ENCODE data around the gene PDLIM7.
"Not testable (repeated sequence)": the region's sequence is repeated elsewhere in the genome, so short reads cannot be mapped to it uniquely, and the experiment has no call there.

Gene PDLIM7

DNA sequence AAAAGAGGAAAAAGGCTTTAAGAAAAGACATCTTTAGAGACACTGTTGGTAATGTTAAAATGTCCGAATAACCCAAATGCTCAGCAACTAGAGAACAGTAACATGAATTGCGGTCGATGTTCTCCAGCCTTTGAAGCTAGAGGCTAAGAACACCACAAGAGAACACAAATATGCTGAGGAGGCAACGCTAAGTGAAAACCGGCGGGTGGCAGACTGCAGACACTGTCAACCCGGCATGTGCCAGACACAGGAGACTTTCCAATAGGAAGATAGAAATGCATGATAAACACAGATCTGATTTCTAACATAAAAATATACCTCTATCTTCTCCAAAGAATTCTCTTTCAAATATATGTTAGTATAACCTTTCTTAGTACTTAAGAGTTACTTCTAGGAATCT is 37.7 kb upstream of the PDLIM7 start:
- H3K4me3 ChIP-seq (ENCODE audit: low read depth, low read length) = no peak overlapping the region
- no peak overlapping the region for H3K27ac ChIP-seq
- TF ChIP-seq, protein P1, sequence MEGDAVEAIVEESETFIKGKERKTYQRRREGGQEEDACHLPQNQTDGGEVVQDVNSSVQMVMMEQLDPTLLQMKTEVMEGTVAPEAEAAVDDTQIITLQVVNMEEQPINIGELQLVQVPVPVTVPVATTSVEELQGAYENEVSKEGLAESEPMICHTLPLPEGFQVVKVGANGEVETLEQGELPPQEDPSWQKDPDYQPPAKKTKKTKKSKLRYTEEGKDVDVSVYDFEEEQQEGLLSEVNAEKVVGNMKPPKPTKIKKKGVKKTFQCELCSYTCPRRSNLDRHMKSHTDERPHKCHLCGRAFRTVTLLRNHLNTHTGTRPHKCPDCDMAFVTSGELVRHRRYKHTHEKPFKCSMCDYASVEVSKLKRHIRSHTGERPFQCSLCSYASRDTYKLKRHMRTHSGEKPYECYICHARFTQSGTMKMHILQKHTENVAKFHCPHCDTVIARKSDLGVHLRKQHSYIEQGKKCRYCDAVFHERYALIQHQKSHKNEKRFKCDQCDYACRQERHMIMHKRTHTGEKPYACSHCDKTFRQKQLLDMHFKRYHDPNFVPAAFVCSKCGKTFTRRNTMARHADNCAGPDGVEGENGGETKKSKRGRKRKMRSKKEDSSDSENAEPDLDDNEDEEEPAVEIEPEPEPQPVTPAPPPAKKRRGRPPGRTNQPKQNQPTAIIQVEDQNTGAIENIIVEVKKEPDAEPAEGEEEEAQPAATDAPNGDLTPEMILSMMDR (IDR thresholded peaks at IDR 0.05; ENCODE audit: low read depth, low read length) = no peak
- H3K9me3 ChIP-seq (ENCODE audit: severe bottlenecking) = no peaks in the 10 kb centered on the region
- DNase-seq = no peak
- no peaks in the 10 kb centered on the region for H3K27me3 ChIP-seq (ENCODE audit: insufficient read depth, low read depth, severe bottlenecking)
- peaks cover 3% of the 10 kb centered on the region for H3K36me3 ChIP-seq

DNA sequence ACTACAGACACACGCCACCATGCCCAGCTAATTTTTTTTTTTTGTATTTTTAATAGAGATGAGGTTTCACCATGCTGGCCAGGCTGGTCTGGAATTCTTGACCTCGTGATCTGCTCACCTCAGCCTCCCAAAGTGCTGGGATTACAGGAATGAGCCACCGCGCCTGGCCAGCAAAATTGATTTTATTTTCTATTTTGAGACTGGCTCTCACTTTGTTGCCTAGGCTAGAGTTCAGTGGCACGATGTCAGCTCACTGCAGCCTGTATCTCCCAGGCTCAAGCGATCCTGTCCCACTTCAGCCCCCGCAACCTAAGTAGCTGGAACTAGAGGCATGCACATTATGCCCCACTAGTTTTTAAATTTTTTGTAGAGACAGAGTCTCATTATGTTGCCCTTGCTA is 37.0 kb upstream of the PDLIM7 start:
- H3K9me3 ChIP-seq (ENCODE audit: severe bottlenecking); H3K27ac ChIP-seq; H3K4me3 ChIP-seq (ENCODE audit: low read depth, low read length); H3K27me3 ChIP-seq (ENCODE audit: insufficient read depth, low read depth, severe bottlenecking); DNase-seq; H3K36me3 ChIP-seq: not testable (repeated sequence)

DNA sequence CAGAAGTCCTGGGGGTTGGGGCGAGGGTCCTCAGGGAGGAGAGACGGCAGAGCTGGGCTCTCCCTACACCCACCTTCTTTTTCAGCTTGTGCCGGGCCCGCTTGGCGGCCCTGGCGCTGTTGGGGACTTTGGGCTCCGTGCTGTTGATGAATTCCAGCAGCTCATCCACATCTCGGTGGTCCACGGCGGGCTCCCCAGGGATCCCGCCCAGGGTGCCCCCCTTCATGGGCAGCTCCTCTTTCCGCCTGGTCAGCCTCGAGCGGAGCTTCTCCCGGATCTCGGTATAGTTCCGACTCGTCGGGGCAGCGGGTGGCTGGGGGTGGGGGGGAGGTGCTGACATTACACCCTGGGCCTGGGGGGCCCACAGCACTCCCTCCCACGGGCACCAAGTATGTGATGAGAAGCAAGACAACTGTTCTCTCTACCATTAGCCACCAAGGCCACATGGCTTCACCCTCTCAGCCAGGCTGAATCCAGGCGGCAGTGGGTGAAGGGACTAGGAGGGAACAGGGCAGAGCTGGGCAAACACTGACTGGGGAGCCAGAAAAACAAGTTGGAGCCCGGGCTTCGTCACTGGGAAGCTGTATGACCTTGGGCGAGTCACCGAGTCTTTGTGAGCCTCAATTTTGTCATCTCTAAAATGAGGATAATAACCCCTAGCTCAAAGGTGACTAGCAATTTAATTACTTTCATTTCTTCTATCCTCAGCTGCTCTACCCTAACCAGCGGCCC is 34.0 kb upstream of the PDLIM7 start:
- Histone ChIP-seq H3K27me3 (ENCODE audit: insufficient read depth, low read depth, severe bottlenecking) (no peaks in the 10 kb centered on the region), H3K27ac (no peak overlapping the region), H3K4me3 (ENCODE audit: low read depth, low read length) (no peak overlapping the region), H3K36me3 (no peaks in the 10 kb centered on the region; the same call in 1 of the 2 replicates), H3K9me3 (ENCODE audit: severe bottlenecking) (no peaks in the 10 kb centered on the region)
- TF ChIP-seq, protein P1 (IDR thresholded peaks at IDR 0.05; ENCODE audit: low read depth, low read length) = no peak
- no peak for DNase-seq

DNA sequence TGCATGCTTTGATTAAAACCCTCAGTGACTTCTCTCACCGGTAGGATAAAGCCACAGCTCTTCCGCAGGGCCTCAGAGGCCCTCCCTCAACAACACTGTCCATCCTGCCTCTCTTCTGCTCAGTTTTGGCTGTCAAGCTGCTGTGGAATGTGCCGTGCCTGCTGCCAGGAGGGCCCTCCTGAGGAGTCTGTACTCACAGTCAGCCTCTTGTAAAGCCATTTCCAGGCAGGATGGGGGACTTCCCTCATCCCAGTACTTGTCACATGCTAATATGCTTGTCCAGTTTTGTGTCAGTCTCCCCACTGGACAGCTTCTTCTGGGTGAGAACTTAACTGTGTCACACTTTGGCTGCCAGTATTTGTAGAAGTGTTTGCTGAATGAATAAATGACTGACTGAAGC is 33.2 kb upstream of the PDLIM7 start:
- Histone ChIP-seq H3K27me3 (ENCODE audit: insufficient read depth, low read depth, severe bottlenecking) (no peaks in the 10 kb centered on the region), H3K9me3 (ENCODE audit: severe bottlenecking) (no peaks in the 10 kb centered on the region), H3K4me3 (ENCODE audit: low read depth, low read length) (no peak overlapping the region), H3K27ac (no peak overlapping the region), H3K36me3 (no peaks in the 10 kb centered on the region; the same call in 1 of the 2 replicates)
- DNase-seq = no peak
- TF ChIP-seq, protein P1 (IDR thresholded peaks at IDR 0.05; ENCODE audit: low read depth, low read length) = no peak

DNA sequence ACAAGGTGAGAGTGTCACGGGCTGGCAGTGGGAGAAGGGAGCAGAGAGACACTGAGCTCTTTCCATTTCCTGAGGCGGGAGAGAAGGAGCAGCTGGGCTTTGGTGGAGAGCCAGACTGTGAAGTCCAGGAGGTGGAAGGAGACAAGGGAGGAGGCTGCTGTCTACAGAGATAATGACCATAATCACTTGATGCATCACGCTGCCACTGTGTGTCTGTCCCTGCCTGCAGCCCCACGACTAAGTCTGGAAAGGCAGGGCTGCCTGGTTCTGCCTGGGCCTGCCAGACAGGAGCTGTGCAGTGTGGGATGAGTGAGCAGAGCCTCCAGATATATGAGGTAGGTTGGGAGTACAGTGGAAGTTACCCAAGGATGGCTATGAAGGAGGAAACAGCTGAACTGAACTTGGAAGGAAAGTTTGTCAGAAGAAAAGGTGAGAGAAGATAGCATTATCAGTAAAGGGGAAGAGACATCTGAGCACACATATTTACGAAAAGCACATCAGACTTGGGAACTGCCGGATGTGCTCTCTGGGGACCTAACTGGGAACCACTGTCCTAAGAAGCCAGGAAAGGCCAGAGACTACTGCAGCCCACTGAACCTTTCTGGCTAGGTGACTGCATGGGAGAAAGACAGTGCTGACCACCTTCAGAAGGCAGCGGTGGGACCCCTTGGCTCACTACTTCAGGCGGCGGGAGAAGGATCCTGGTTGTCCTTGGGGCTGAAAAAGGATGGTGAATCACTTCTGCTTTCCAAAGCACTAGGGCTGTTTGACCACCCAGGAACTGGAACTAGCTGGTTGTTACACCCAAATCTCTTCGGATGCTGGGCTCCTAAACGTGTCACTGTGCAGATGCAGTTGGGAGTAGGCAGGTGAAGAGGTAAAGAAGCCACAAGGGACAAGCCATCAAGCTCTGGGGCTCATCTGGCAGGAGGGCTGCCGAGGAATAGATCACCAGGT is 32.1 kb upstream of the PDLIM7 start:
- DNase-seq = no peak
- TF ChIP-seq, protein P1 (IDR thresholded peaks at IDR 0.05; ENCODE audit: low read depth, low read length) = no peak
- H3K4me3 ChIP-seq (ENCODE audit: low read depth, low read length) = no peak overlapping the region
- no peaks in the 10 kb centered on the region for H3K9me3 ChIP-seq (ENCODE audit: severe bottlenecking)
- H3K27me3 ChIP-seq (ENCODE audit: insufficient read depth, low read depth, severe bottlenecking) = no peaks in the 10 kb centered on the region
- H3K27ac ChIP-seq = no peak overlapping the region
- no peaks in the 10 kb centered on the region; the same call in none of the 2 replicates for H3K36me3 ChIP-seq

DNA sequence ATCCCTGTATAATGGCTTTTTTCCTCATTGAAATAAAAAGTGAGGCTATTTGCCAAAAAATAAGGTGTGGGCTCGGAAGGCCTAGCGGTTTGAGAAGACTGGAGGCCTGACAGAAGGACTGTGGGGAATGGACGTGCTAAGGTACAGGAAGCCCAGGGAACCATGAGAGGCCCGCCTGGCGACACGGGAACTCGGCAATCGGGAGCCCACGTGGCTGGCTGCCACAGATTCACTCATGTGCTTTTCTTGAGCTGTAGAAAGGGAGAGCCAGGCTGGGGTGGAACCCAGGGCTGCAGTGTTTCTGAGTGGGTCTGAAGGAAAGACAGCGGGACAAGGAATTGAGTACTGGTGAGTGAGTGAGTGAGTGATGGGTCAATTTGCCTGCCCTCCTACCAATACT is 31.2 kb upstream of the PDLIM7 start:
- TF ChIP-seq, protein P1 (IDR thresholded peaks at IDR 0.05; ENCODE audit: low read depth, low read length) = no peak
- Histone ChIP-seq H3K27me3 (ENCODE audit: insufficient read depth, low read depth, severe bottlenecking) (no peaks in the 10 kb centered on the region), H3K4me3 (ENCODE audit: low read depth, low read length) (no peak overlapping the region), H3K36me3 (no peaks in the 10 kb centered on the region; the same call in none of the 2 replicates), H3K27ac (no peak overlapping the region), H3K9me3 (ENCODE audit: severe bottlenecking) (no peaks in the 10 kb centered on the region)
- no peak for DNase-seq
